ENCODE measurements around the gene DDIT3.
"Not testable (repeated sequence)": the region's sequence is repeated elsewhere in the genome, so short reads cannot be mapped to it uniquely, and the experiment has no call there.

DNA sequence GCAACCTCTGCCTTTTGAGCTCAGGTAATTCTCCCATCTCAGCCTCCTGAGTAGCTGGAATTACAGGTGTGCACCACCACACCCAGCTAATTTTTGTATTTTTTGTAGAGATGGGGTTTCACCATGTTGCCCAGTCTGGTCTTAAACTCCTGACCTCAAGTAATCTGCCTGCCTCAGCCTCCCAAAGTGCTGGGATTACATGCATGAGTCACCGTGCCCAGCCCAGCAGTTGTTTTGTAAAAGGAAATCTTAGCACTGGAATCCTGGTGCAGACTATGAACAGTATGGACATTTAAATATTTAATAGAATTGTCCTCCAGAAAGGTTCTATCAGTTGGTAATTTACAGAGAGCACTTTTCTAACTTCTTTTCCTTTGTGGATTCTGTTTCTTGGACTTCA, 40.8 kb upstream of the DDIT3 start:
- TF ChIP-seq, protein P1, sequence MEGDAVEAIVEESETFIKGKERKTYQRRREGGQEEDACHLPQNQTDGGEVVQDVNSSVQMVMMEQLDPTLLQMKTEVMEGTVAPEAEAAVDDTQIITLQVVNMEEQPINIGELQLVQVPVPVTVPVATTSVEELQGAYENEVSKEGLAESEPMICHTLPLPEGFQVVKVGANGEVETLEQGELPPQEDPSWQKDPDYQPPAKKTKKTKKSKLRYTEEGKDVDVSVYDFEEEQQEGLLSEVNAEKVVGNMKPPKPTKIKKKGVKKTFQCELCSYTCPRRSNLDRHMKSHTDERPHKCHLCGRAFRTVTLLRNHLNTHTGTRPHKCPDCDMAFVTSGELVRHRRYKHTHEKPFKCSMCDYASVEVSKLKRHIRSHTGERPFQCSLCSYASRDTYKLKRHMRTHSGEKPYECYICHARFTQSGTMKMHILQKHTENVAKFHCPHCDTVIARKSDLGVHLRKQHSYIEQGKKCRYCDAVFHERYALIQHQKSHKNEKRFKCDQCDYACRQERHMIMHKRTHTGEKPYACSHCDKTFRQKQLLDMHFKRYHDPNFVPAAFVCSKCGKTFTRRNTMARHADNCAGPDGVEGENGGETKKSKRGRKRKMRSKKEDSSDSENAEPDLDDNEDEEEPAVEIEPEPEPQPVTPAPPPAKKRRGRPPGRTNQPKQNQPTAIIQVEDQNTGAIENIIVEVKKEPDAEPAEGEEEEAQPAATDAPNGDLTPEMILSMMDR (IDR thresholded peaks at IDR 0.05; ENCODE audit: poor library complexity, severe bottlenecking), result not testable (repeated sequence)
- not testable (repeated sequence) for TF ChIP-seq TAF1 (IDR thresholded peaks at IDR 0.05; ENCODE audit: low read depth); EP300 (conservative IDR thresholded peaks at IDR 0.05; ENCODE audit: poor library complexity, severe bottlenecking)
- TF ChIP-seq, protein P2, sequence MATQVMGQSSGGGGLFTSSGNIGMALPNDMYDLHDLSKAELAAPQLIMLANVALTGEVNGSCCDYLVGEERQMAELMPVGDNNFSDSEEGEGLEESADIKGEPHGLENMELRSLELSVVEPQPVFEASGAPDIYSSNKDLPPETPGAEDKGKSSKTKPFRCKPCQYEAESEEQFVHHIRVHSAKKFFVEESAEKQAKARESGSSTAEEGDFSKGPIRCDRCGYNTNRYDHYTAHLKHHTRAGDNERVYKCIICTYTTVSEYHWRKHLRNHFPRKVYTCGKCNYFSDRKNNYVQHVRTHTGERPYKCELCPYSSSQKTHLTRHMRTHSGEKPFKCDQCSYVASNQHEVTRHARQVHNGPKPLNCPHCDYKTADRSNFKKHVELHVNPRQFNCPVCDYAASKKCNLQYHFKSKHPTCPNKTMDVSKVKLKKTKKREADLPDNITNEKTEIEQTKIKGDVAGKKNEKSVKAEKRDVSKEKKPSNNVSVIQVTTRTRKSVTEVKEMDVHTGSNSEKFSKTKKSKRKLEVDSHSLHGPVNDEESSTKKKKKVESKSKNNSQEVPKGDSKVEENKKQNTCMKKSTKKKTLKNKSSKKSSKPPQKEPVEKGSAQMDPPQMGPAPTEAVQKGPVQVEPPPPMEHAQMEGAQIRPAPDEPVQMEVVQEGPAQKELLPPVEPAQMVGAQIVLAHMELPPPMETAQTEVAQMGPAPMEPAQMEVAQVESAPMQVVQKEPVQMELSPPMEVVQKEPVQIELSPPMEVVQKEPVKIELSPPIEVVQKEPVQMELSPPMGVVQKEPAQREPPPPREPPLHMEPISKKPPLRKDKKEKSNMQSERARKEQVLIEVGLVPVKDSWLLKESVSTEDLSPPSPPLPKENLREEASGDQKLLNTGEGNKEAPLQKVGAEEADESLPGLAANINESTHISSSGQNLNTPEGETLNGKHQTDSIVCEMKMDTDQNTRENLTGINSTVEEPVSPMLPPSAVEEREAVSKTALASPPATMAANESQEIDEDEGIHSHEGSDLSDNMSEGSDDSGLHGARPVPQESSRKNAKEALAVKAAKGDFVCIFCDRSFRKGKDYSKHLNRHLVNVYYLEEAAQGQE (IDR thresholded peaks at IDR 0.05; ENCODE audit: borderline replicate concordance), result not testable (repeated sequence)
